Pons (tissue), 1 donor: ENCODE measurements around the gene MKRN1.
"Not testable (repeated sequence)": the region's sequence is repeated elsewhere in the genome, so short reads cannot be mapped to it uniquely, and the experiment has no call there.

Source experiments
- DNase-seq: peaks from one replicate; pipeline ENCODE4 v3.0.0-alpha.2; 2016; ENCODE audit warnings: low spot score

MKRN1 gene

GRCh38 chr7:140435252-140435895 lies 43.9 kb downstream of the MKRN1 start:
- no peak for DNase-seq

- no peak for DNase-seq
These were observed 45.9 kb downstream of the MKRN1 start for GRCh38 chr7:140433396-140433795.

DNA sequence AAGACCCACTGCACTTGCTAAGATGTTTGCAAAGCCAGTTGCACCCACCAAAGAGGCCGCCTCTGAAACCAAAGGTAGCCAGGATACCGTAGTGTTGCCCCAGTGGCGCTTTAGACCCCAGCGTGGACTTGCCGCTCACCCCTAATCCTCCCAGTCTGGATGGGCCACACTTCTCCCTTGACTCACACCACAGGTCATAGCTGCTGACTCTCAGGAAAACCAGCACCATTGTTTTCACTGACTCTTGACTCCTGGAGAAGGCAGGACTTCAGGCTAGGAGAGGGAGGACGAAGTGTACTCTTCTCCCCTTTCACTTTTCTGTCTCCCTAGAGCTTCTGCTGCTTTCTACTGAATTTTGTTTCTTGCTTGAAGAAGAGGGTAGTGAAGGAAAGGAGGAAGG lies 53.2 kb downstream of the MKRN1 start:
- DNase-seq: no peak

GRCh38 chr7:140425718-140426117 lies 53.6 kb downstream of the MKRN1 start:
- DNase-seq: no peak

DNA sequence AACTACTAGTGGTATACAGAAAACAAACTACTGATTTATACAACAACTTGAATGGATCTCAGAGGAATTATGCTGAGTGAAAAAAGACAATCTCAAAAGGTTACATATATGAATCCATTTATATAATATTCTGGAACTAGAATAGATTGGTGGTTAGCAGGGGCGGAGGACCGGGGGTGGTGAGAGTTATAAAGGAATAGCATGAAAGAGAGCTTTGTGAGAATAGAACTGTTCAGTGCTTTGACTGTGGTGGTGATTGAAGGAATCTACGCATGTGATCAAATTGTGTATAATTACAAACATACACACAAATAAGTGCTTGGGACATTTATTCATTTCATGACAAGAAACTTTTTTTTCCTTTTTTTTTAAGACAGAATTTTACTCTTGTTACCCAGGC lies 55.8 kb downstream of the MKRN1 start:
- DNase-seq: no peak

GRCh38 chr7:140421521-140421920 lies 57.8 kb downstream of the MKRN1 start:
- DNase-seq: no peak

GRCh38 chr7:140418653-140419052 lies 60.7 kb downstream of the MKRN1 start:
- no peak for DNase-seq

DNA sequence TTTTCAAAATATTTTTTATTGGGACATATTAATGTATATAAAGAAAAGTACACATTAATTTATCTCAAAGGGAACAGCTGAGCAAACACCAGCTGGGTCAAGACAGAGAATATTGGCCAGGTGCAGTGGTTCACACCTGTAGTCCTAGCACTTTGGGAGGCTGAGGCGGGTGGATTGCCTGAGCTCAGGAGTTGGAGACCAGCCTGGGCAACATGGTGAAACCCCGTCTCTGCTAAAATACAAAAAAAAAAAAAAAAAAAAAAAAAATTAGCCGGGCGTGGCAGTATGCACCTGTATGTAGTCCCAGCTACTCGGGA lies 61.2 kb downstream of the MKRN1 start:
- DNase-seq: not testable (repeated sequence)

DNA sequence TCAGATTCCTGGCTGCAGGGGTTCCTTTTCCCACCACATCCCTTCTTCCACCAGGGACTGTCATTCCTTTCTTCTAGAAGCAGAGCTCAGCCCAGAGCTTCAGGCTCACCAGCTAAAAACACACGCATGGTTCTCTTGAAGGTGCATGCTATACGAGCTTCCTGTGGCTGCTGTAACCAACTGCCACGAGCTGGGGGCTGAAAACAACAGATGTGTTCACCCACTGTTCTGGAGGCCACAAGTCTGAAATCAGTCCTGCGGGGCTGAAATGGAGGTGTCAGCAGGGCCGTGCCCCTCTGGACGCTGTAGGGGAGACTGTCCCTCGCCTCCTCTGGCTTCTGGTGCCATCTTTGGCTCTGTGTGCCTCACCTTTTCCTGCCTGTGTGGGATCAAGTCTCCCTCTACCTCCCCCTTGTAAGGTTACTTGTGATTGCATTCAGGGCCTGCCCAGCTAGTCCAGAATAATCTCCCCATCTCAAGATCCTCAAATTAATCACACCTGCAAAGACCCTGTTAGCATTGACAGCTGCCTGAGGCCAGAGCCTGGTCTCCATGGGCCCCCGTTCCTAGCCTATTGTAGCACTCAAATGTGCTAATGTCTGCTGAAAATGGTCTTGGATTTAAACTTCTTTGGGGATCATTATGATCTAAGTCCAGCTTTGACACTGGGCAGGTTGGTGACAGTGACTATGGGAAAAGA lies 61.7 kb downstream of the MKRN1 start:
- no peak for DNase-seq

DNA sequence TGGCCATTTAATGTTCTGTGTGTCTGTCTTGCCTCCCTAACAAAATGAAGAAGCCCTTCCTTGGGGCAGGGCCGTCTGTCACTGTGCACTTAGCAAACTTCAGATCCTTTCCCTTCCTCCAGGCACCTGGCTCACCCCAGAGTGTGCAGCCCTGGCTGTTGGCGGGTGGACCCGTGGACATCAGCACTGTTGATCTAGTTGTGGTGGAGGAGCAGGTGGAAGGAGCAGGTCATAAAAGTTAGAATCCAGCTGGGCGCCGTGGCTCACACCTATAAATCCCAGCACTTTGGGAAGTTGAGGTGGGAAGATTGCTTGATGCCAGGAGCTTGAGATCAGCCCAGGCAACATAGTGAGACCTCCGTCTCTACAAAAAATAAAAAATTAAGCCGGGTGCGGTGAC lies 62.7 kb downstream of the MKRN1 start:
- no peak for DNase-seq

DNA sequence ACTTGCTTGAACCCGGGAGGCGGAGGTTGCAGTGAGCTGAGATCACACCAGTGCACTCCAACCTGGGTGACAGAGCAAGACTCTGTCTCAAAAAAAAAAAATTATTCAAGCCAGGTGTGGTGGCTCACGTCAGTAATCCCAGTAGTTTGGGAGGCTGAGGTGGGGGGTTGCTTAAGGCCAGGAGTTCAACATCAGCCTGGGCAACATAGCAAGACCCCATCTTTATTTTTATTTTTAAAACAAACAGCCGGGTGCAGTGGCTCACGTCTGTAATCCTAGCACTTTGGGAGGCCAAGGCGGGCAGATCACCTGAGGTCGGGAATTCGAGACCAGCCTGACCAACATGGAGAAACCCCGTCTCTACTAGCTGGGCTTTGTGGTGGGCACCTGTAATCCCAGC lies 63.5 kb downstream of the MKRN1 start:
- not testable (repeated sequence) for DNase-seq

- DNase-seq: no peak
These were observed 63.9 kb downstream of the MKRN1 start for GRCh38 chr7:140415361-140415760.

DNA sequence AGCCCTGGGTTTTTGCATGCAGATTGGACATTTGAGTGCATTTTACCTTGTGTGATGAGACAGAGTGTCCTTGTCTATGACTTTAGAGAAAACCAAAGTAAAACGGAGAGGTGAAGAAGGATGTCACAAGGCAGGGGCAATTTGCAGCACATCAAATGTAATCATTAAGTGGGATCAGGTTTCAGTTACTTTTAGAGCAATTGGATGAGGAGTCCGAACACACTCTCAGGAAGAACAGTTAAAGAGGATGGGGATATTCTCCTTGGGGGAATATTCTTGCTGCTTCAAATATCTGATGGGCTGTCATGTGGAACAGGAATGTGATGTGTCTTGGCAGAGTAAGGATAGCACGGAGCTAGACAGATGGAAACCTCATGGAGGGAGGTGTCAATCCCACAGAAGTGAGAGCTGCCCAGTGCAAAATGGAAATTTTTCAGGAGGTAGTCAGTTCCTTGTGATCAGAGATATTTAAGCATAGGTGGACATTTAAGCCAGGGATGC lies 74.7 kb downstream of the MKRN1 start:
- DNase-seq: no peak

GRCh38 chr7:140403878-140404564 lies 75.3 kb downstream of the MKRN1 start, which contains the start of gene RAB19:
RAB19 (plus strand) TSS chr7:140404058; CDS start chr7:140407647, 3,589 bp downstream.
- no peak for DNase-seq
